ENCODE results near the gene SPOCK2. TPM values are rescaled to one million over a fixed set of nuclear protein-coding genes. Genes with fewer than 3 reads are reported as not detected.
A peak's percentile ranks its signal among the peaks of the same experiment; 100 is the strongest.

Gene SPOCK2
- total and polyA plus RNA-seq, 2 of the 13 experiments (the other 11 are each of a cell fraction or from before 2014, with no cell fraction given): 8.6 to 30.6 TPM

DNA sequence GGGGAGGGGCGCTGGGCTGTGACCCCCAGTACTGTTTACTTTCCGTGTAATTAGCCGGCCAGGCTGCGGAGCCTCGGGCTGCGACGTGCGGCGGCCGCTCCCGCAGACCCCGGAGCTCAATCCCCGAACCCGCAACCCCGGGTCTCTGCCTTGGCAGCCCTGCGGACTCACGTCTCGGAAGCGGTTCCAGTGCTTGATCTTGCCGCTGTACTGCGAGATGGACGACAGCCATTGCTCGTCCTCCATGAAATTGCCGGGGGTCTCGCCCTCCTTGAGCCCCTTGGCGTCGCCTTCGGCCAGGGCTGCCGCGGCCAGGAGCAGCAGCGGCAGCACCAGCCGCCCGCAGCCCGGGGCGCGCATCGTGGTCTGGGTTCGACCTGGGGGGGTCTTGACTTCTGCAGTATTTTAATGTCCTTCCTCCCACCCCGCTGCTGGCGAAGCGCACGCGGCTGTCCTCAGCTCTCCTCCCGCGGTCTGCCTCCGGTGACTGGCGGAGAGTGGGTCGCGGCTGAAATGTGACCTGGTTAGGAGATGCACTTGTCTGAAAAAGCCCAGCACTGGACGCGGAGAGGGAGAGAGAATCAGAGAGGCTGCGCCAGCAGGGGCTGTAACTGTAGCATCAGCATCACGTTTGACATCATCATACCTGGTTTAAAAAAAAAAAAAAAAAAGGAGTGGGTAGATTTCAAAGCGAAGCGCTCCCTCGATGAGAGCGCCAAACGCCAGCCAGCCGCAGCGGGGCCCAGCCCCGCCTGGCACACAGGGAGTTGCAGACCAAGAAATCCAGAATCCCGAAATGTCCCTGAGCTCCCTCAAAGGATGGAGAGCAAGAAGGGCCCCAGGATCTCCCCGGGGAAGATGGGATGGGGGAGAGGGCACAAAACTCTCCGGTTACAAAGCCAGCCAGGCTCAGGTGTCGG lies at the start of gene SPOCK2 (continued):
- TF ChIP-seq, protein P1, sequence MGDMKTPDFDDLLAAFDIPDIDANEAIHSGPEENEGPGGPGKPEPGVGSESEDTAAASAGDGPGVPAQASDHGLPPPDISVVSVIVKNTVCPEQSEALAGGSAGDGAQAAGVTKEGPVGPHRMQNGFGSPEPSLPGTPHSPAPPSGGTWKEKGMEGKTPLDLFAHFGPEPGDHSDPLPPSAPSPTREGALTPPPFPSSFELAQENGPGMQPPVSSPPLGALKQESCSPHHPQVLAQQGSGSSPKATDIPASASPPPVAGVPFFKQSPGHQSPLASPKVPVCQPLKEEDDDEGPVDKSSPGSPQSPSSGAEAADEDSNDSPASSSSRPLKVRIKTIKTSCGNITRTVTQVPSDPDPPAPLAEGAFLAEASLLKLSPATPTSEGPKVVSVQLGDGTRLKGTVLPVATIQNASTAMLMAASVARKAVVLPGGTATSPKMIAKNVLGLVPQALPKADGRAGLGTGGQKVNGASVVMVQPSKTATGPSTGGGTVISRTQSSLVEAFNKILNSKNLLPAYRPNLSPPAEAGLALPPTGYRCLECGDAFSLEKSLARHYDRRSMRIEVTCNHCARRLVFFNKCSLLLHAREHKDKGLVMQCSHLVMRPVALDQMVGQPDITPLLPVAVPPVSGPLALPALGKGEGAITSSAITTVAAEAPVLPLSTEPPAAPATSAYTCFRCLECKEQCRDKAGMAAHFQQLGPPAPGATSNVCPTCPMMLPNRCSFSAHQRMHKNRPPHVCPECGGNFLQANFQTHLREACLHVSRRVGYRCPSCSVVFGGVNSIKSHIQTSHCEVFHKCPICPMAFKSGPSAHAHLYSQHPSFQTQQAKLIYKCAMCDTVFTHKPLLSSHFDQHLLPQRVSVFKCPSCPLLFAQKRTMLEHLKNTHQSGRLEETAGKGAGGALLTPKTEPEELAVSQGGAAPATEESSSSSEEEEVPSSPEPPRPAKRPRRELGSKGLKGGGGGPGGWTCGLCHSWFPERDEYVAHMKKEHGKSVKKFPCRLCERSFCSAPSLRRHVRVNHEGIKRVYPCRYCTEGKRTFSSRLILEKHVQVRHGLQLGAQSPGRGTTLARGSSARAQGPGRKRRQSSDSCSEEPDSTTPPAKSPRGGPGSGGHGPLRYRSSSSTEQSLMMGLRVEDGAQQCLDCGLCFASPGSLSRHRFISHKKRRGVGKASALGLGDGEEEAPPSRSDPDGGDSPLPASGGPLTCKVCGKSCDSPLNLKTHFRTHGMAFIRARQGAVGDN (CRISPR knock-in tag; IDR thresholded peaks at IDR 0.05): peak; percentile 71; the same call in 1 of the 2 replicates
- TF ChIP-seq FOXJ3 (CRISPR knock-in tag; IDR thresholded peaks at IDR 0.05; ENCODE audit: borderline replicate concordance) (no peak), ISX (CRISPR knock-in tag; conservative IDR thresholded peaks at IDR 0.05) (no peak), ZBTB3 (CRISPR knock-in tag; IDR thresholded peaks at IDR 0.05; ENCODE audit: borderline replicate concordance, low read depth) (no peak), ZBTB38 (CRISPR knock-in tag; IDR thresholded peaks at IDR 0.05) (no peak), KLF11 (CRISPR knock-in tag; IDR thresholded peaks at IDR 0.05) (no peak)
- TF ChIP-seq, protein P2, sequence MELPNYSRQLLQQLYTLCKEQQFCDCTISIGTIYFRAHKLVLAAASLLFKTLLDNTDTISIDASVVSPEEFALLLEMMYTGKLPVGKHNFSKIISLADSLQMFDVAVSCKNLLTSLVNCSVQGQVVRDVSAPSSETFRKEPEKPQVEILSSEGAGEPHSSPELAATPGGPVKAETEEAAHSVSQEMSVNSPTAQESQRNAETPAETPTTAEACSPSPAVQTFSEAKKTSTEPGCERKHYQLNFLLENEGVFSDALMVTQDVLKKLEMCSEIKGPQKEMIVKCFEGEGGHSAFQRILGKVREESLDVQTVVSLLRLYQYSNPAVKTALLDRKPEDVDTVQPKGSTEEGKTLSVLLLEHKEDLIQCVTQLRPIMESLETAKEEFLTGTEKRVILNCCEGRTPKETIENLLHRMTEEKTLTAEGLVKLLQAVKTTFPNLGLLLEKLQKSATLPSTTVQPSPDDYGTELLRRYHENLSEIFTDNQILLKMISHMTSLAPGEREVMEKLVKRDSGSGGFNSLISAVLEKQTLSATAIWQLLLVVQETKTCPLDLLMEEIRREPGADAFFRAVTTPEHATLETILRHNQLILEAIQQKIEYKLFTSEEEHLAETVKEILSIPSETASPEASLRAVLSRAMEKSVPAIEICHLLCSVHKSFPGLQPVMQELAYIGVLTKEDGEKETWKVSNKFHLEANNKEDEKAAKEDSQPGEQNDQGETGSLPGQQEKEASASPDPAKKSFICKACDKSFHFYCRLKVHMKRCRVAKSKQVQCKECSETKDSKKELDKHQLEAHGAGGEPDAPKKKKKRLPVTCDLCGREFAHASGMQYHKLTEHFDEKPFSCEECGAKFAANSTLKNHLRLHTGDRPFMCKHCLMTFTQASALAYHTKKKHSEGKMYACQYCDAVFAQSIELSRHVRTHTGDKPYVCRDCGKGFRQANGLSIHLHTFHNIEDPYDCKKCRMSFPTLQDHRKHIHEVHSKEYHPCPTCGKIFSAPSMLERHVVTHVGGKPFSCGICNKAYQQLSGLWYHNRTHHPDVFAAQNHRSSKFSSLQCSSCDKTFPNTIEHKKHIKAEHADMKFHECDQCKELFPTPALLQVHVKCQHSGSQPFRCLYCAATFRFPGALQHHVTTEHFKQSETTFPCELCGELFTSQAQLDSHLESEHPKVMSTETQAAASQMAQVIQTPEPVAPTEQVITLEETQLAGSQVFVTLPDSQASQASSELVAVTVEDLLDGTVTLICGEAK (IDR thresholded peaks at IDR 0.05): no peak
- TF ChIP-seq, protein P2 (CRISPR knock-in tag; IDR thresholded peaks at IDR 0.05): peak; percentile 23; the same call in 1 of the 2 replicates
- TF ChIP-seq, protein P3, sequence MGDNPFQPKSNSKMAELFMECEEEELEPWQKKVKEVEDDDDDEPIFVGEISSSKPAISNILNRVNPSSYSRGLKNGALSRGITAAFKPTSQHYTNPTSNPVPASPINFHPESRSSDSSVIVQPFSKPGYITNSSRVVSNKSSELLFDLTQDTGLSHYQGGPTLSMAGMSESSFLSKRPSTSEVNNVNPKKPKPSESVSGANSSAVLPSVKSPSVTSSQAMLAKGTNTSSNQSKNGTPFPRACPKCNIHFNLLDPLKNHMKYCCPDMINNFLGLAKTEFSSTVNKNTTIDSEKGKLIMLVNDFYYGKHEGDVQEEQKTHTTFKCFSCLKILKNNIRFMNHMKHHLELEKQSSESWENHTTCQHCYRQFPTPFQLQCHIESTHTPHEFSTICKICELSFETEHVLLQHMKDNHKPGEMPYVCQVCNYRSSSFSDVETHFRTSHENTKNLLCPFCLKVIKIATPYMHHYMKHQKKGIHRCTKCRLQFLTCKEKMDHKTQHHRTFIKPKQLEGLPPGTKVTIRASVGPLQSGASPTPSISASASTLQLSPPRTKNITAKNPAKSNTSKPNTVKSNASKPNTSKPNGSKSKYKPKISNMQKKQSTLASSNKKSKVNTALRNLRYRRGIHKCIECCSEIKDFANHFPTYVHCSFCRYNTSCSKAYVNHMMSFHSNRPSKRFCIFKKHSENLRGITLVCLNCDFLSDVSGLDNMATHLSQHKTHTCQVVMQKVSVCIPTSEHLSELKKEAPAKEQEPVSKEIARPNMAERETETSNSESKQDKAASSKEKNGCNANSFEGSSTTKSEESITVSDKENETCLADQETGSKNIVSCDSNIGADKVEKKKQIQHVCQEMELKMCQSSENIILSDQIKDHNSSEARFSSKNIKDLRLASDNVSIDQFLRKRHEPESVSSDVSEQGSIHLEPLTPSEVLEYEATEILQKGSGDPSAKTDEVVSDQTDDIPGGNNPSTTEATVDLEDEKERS (CRISPR knock-in tag; IDR thresholded peaks at IDR 0.05): 0 out of 2 replicates have a peak, but pooled peaks have one; percentile 31

Measured in HepG2 (cell line).